ENCODE measurements around the gene ZBTB49.

Gene ZBTB49

DNA sequence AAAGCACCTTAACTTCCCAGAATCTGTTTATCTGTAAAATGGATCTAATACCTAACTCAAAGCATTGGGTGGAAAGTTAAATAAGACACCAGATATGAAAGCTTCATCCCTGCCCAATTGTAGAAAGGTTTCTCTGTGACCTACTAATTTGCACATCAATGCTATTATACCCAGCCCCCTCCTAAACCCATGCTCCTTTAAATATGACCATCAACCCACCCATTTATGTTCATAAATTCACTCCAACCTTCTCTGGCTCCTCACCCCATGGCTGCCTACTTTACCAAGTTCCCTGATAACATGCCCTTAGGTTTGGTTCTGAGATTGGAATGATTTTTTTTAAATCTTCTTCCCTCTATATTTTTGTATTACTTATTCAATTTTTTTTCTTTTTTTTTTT, 2.0 kb upstream of the ZBTB49 start:
- TF ChIP-seq, protein P1, sequence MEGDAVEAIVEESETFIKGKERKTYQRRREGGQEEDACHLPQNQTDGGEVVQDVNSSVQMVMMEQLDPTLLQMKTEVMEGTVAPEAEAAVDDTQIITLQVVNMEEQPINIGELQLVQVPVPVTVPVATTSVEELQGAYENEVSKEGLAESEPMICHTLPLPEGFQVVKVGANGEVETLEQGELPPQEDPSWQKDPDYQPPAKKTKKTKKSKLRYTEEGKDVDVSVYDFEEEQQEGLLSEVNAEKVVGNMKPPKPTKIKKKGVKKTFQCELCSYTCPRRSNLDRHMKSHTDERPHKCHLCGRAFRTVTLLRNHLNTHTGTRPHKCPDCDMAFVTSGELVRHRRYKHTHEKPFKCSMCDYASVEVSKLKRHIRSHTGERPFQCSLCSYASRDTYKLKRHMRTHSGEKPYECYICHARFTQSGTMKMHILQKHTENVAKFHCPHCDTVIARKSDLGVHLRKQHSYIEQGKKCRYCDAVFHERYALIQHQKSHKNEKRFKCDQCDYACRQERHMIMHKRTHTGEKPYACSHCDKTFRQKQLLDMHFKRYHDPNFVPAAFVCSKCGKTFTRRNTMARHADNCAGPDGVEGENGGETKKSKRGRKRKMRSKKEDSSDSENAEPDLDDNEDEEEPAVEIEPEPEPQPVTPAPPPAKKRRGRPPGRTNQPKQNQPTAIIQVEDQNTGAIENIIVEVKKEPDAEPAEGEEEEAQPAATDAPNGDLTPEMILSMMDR (IDR thresholded peaks at IDR 0.05; ENCODE audit: low read depth, low read length) = no peak
- Histone ChIP-seq H3K9me3 (ENCODE audit: severe bottlenecking) (peaks cover 5% of the 10 kb centered on the region), H3K4me3 (ENCODE audit: low read depth, low read length) (no peak overlapping the region), H3K27me3 (ENCODE audit: insufficient read depth, low read depth, severe bottlenecking) (no peaks in the 10 kb centered on the region), H3K27ac (no peak overlapping the region), H3K36me3 (peaks cover 31% of the 10 kb centered on the region)
- no peak for DNase-seq

DNA sequence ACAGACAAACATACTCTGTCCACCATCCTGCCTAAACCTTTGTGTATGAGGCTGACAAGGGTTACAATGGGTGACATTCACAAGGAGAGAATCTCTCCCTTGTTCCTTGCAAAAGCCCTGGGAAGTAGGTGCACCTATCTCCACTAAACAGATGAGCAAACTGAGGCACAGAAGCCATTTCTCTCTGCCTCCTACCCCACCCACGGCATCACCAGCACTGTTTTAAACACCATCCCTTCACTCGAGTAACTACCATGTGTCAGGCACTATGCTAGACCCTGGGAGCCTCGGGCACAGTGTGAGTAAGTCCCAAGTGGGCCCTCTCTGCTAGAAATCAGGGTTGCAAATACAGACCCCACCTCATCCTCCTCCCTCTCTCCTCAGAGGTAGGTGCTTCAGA, 996 bp upstream of the ZBTB49 start:
- H3K36me3 ChIP-seq = peaks cover 25% of the 10 kb centered on the region
- H3K27ac ChIP-seq = no peak overlapping the region
- H3K4me3 ChIP-seq (ENCODE audit: low read depth, low read length) = peak overlapping the region; percentile 93
- peaks cover 5% of the 10 kb centered on the region for H3K9me3 ChIP-seq (ENCODE audit: severe bottlenecking)
- no peaks in the 10 kb centered on the region for H3K27me3 ChIP-seq (ENCODE audit: insufficient read depth, low read depth, severe bottlenecking)
- no peak for DNase-seq
- TF ChIP-seq, protein P1 (IDR thresholded peaks at IDR 0.05; ENCODE audit: low read depth, low read length) = no peak

DNA sequence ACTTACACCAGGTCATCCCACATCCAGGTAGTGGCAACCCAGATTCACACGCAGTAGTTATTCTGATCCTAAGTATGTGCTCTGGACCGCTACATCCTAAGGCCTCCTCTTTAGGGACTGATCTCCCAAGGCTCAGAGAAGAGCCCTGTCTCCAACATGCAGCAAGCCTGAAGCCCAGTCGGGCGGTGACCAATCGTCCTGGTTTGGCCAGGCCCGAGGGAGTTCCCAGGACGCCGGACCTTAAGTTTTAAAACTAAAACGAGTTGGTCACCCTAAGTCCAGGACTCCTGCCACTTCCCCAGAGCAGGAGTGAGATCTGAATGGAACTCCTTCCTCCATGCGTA, 482 bp upstream of the ZBTB49 start:
- TF ChIP-seq, protein P1 (IDR thresholded peaks at IDR 0.05; ENCODE audit: low read depth, low read length) = no peak
- peaks cover 5% of the 10 kb centered on the region for H3K9me3 ChIP-seq (ENCODE audit: severe bottlenecking)
- no peak for DNase-seq
- H3K4me3 ChIP-seq (ENCODE audit: low read depth, low read length) = peak overlapping the region; percentile 93
- H3K27ac ChIP-seq = peak overlapping the region; percentile 78
- peaks cover 23% of the 10 kb centered on the region for H3K36me3 ChIP-seq
- no peaks in the 10 kb centered on the region for H3K27me3 ChIP-seq (ENCODE audit: insufficient read depth, low read depth, severe bottlenecking)

DNA sequence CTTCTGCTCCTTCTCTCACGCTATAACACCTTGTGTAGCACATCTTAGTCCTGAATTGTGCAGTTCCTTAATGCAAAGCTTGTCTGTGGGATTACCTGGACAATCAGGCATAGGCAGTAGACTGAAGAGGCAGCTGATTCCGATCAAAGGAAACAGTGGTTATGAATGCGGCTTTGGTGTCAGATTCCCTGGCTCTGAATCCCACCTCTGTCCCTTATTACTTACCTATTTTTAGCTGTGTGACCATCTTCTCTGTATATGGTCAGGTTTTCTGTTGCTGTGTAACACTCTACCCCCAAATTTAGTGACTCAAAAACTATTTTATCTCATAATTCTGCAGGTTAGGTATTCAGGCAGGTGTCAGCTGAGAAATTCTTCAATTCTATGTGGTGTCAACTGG, 3.2 kb downstream of the ZBTB49 start:
- Histone ChIP-seq H3K27ac (no peak overlapping the region), H3K4me3 (ENCODE audit: low read depth, low read length) (no peak overlapping the region), H3K27me3 (ENCODE audit: insufficient read depth, low read depth, severe bottlenecking) (no peaks in the 10 kb centered on the region), H3K36me3 (peaks cover 4% of the 10 kb centered on the region), H3K9me3 (ENCODE audit: severe bottlenecking) (peaks cover 5% of the 10 kb centered on the region)
- DNase-seq = no peak
- TF ChIP-seq, protein P1 (IDR thresholded peaks at IDR 0.05; ENCODE audit: low read depth, low read length) = no peak

DNA sequence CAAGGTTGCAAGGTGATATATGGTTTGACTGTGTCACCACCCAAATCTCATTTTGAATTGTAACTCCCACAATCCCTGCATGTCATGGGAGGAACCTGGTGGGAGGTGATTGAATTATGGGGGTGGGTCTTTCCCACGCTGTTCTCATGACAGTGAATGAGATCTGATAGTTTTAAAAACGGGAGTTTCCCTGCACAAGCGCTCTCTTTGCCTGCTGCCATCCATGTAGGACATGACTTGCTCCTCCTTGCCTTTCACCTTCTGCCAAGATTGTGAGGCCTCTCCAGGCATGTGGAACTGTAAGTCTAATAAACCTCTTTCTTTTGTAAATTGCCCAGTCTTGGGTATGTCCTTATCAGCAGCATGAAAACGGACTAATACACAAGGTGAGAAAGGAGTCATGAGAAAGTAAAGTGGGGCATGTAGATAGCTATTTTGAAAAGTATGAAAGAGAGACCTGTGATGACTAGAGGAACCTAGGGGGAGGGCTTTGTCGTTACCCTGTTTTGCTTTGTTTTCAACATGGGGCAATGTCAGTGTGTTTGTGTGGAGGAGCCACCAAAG, 6.3 kb downstream of the ZBTB49 start:
- TF ChIP-seq, protein P1 (IDR thresholded peaks at IDR 0.05; ENCODE audit: low read depth, low read length) = no peak
- DNase-seq = no peak
- Histone ChIP-seq H3K27me3 (ENCODE audit: insufficient read depth, low read depth, severe bottlenecking) (no peaks in the 10 kb centered on the region), H3K36me3 (no peaks in the 10 kb centered on the region; the same call in none of the 2 replicates), H3K9me3 (ENCODE audit: severe bottlenecking) (no peaks in the 10 kb centered on the region), H3K4me3 (ENCODE audit: low read depth, low read length) (no peak overlapping the region), H3K27ac (no peak overlapping the region)

DNA sequence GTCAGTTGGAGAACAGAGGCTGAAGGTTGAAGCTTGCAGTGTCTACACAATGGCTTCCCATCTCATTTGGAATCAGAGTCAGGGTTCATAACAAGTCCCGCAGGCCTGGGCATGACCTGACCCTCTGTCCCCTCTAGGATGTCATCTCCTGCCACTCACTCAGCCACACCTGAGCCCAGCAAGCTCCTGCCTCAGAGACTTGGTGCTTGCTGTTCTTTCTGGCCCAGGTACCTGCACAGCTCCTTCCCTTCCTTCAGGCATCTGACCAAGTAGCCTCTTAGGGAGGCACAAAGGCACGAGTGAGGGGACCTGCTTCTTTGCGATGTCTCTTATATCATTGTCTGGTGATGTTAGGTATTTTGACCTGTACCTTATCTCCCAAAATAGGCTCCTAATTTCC, 9.0 kb downstream of the ZBTB49 start:
- H3K4me3 ChIP-seq (ENCODE audit: low read depth, low read length) = no peak overlapping the region
- TF ChIP-seq, protein P1 (IDR thresholded peaks at IDR 0.05; ENCODE audit: low read depth, low read length) = no peak
- peaks cover 12% of the 10 kb centered on the region for H3K36me3 ChIP-seq
- no peak for DNase-seq
- no peaks in the 10 kb centered on the region for H3K27me3 ChIP-seq (ENCODE audit: insufficient read depth, low read depth, severe bottlenecking)
- no peaks in the 10 kb centered on the region for H3K9me3 ChIP-seq (ENCODE audit: severe bottlenecking)
- no peak overlapping the region for H3K27ac ChIP-seq
